NCI-H2196 treated with DMSO at 0.1 percent for 48 hours (cell line): ENCODE data around the gene TOMM70.
"Not testable (repeated sequence)": the region's sequence is repeated elsewhere in the genome, so short reads cannot be mapped to it uniquely, and the experiment has no call there.

Experiments used
- DNase-seq: peaks from one replicate; lab custom pipeline; 2025; ENCODE audit not compliant: unreplicated experiment; lab: John Stamatoyannopoulos, UW

TOMM70 gene

GRCh38 chr3:100366424-100366823, 34.5 kb downstream of the TOMM70 start:
- DNase-seq = no peak

DNA sequence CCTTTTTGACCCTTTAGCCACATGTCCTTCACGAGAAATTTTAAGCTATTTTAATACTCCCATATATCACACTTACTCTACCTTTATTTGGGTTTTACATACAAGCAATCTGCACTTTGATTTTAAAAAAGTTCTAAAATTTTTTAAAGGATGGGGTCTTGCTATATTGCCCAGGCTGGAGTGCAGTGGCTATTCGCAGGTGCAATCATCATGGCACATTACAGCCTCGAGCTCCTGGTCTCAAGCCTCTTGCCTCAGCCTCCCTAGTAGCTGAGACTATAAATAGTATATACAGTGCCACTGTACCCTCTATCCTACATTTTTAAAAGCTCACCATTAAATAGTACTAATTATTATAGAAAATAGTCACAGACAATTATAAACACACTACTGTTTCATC, 36.5 kb downstream of the TOMM70 start:
- no peak for DNase-seq

DNA sequence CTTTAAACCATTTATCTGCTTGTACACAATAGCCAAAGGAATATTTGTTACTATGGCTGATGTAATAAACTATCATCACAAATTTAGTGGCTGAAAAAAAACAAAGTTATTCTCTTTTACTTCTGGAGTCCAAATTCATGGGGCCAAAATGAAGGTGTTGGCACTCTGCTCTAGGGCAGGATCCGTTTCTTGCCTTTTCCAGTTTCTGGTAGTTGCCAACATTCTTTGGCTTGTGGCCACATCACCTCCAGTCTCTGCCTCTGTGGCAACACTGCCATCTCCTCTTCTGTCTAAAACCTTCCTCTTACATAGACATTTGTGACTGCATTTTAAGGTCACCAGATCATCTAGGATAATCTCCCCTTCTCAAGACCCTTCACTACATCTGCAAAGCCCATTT, 39.0 kb downstream of the TOMM70 start:
- no peak for DNase-seq

GRCh38 chr3:100360757-100361496, 40.0 kb downstream of the TOMM70 start:
- DNase-seq = no peak

DNA sequence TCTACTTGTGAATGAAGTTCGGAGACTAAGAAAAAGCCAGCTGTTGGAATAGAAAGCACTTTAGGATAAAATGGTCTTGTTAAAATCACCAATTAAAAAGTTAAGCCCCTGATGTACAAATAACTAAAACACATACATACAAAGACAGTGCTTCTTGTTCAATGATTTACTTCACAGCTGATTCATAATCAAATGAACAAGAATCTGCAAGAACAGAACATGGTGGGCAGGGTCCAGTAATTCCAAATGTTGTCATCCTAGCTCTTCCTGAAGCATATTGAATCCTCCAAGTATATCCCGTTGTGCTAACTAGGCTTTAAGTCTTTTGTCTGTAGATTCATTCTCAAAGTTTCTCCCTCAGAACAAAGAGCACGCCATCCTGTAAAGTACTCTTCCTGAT, 41.9 kb downstream of the TOMM70 start:
- no peak for DNase-seq

DNA sequence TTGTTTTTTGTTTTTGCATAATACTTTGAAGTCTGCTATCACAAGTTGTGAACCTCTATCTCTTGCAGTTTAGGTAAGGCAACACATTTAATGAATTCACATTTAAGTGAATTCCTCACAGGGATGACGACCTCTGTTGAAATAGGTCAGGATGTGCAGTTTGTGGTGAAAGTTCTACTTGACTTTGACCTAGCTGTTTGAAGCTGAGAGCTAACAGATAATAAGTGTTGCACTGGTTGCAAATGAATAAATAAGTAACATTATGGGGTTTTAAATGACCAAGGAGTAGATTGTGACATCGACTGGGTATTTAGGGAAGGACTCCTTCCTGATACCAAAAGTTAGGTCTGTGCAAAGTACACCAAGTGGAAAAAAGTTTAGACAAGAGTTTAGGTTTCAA, 42.5 kb downstream of the TOMM70 start:
- no peak for DNase-seq

GRCh38 chr3:100354850-100355249, 46.0 kb downstream of the TOMM70 start:
- DNase-seq = no peak

DNA sequence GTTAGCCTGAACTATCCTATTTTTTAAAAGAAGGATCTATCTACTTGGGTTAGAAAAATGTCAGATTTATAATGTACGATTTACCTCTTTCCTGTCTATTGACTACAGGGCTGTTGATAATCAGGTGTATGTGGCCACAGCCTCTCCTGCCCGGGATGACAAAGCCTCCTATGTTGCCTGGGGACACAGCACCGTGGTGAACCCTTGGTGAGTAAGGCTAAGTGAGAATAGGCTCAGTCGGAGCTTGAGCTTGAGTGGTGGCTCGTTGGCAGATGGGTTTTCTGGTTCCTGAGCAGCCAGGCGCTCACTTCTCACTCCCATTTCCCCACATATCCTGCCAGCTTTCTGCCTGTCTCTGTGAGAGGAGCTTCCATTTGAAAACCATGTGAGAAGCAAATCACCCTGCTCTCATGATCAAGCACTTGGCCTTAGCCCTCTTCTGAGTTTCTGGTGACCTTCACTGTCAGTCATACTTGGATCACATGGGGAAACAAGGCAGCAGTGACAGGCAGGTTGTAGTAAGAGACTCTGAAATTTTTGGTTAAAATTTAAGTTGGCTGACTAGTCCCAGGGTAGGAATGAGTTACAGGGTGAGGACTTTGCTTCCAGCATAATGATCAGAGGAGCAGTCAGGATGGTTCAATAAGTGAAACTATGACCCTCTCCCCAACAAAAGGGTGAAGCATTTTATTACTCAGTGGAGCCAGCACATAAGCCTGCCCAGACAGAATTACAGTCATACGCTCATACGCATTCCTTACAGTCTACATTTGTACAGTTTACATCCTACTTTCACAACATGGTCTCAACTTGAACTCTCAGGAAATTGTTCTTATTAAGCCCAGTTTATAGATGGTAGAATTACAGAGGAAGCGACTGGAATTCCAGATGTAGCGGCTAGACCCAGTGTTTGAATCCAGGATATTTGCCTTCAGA, 48.3 kb downstream of the TOMM70 start:
- DNase-seq = no peak

DNA sequence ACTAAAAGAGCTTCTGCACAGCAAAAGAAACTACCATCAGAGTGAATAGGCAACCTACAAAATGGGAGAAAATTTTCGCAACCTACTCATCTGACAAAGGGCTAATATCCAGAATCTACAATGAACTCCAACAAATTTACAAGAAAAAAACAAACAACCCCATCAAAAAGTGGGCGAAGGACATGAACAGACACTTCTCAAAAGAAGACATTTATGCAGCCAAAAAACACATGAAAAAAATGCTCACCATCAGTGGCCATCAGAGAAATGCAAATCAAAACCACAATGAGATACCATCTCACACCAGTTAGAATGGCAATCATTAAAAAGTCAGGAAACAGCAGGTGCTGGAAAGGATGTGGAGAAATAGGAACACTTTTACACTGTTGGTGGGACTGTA, 49.1 kb downstream of the TOMM70 start:
- not testable (repeated sequence) for DNase-seq

DNA sequence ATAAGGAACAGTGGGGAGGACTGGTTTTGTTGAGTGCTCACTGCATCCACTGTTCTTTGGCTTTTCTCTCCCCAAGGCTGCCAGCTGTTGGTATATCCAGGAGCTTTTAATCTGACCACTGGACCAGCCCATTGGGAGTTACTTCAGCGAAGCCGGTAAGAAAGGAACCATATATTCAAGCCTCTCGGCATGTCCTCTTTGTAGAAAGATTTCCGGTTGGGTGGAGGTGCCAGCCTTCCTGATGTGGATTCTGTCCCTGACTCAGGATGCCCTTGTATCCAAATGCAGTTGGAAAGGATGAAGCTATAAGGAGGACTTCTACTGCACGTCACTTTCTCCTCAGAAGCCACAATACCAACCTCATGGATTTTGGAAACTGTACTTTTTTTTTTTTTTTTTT, 52.2 kb downstream of the TOMM70 start:
- no peak for DNase-seq

GRCh38 chr3:100340527-100340926, 60.4 kb downstream of the TOMM70 start:
- DNase-seq = no peak

DNA sequence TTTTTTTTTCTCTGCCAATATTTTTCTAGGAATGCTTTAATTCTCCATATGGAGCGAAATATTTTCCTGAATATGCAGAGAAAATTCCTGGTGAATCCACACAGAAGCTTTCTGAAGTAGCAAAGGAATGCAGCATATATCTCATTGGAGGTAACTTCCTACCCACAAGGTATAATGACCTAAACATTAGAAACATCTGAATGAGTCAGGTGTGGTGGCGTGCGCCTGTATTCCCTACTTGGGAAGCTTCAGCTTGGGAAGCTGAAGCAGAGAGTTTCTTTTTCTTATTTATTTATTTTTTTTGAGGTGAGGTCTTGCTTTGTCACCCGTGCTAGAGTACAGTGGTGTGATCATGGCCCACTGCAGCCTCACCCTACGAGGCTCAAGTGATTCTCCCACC, 61.1 kb downstream of the TOMM70 start:
- DNase-seq = no peak

DNA sequence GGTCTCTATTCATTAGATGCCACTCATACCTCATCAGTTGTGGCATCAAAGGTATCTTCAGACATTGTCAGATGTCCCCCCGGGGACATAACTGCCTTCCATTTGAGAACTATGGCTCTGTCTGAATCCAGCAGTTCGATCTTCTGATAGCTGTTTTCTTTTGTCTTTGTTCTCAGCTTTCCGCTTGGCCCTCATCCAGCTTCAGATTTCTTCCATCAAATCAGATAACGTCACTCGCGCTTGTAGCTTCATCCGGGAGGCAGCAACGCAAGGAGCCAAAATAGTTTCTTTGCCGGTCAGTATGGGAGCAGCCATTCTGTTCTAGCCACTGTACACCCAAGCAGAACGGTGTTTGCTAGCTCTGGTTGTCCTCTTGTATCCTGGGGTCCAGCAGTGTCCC, 62.0 kb downstream of the TOMM70 start:
- DNase-seq = no peak

DNA sequence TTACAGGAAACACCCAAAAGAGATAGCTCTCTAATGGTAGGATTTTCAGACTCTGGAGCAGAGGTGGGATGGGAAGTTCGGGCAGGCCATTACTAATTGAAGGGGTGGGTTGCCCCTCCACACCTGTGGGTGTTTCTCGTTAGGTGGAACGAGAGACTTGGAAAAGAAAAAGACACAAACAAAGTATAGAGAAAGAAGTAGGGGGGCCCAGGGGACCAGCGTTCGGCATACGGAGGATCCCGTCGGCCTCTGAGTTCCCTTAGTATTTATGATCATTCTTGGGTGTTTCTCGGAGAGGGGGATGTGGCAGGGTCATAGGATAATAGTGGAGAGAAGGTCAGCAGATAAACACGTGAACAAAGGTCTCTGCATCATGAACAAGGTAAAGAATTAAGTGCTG, 64.7 kb downstream of the TOMM70 start:
- not testable (repeated sequence) for DNase-seq

DNA sequence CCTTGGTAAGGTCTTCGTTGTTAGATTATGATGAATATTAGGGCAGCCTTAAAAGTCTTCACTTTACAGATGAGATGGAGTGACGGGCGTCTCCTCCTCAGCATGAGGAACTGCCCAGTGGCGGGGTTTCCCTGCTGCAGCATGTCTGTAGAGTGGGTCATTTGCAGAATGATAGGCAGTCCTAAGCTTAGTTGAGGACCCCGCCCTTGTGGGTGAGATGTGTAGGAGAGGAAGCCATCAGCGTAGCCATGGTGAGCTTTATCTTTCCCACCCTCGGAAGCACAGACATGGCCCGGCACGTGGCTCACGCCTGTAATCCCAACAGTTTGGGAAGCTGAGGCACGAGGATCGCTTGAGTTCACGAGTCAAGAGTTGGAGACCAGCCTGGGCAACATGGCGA, 65.5 kb downstream of the TOMM70 start:
- no peak for DNase-seq

- peak; percentile 89 for DNase-seq
Observed at GRCh38 chr3:100334488-100335351, 66.2 kb downstream of the TOMM70 start, which contains the start of gene NIT2. Gene NIT2 (plus strand): TSS chr3:100334757. CDS start chr3:100334792, 35 bp downstream.

DNA sequence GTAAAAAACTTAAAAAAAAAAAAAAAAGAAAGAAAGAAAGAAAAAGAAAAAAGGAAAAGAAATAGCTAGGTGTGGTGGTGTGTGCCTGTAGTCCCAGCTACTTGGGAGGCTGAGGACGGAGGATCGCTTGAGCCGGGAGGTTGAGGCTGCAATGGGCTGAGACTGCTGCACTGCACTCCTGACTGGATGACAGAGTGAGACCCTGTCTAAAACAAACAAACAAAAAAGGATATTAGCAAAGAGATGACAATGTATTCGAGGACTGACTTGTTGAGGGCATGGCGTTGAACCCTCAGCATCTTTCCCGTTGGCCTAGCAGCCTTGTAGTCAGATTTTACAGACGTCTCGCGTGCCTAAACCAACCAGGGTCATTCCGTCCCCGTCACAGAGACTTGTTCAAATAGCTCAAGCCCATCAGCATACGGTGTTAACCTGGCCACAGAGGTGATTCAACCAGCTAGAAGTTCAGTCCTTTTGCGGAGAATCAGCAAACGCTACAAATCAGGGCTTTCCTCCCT, 66.9 kb downstream of the TOMM70 start:
- DNase-seq = no peak

DNA sequence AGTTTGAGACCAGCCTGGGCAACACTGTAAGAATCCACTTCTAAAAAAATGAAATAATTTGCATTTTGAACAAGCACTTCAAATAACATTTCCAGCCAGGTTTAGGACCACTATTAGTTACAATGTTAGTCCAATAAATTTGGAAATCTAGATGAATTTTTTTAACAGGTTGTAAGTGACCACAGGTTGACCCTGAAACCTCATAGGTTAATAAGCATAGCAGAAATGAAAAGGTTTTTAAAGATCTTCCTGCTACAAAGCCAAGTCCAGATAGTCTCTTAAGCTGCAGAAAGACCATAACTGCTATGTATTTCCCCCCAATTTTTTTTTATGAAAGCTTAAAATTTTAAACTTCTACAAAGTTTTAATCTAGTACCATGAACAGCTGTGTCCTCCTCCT, 67.8 kb downstream of the TOMM70 start:
- DNase-seq = no peak

GRCh38 chr3:100331660-100332059, 69.2 kb downstream of the TOMM70 start:
- no peak for DNase-seq

DNA sequence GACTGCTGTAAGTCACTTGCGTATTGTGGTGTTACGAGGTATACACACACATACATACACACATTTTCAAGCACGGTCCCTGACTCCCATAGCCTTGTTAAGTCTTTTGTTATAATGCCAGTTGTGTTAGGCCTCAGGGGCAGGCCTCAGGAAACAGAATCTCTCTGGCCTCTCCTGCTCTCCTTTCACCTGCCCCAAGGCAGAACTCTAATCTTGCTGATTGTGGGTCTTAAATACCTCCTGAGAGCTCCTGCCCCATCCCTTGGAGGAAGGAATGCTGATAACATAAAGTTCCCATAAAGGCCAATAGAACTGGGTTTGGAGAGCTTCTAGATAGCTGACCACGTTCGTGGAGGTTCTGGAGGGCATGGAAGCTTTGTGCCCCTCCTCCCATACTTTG, 70.2 kb downstream of the TOMM70 start:
- DNase-seq = no peak
